GM18861 (cell line): ENCODE data around the gene CDK5RAP2.
"Not testable (repeated sequence)": the region's sequence is repeated elsewhere in the genome, so short reads cannot be mapped to it uniquely, and the experiment has no call there.

Experiments used
- ATAC-seq: cut with Tn5 transposase; IDR thresholded peaks from one replicate; pipeline ENCODE4 v1.9.1; 2021; ENCODE audit not compliant: unreplicated experiment

The CDK5RAP2 gene

GRCh38 chr9:120515996-120516395, 64.0 kb downstream of the CDK5RAP2 start:
- ATAC-seq, result not testable (repeated sequence)

- not testable (repeated sequence) for ATAC-seq
These were observed 64.5 kb downstream of the CDK5RAP2 start for GRCh38 chr9:120515481-120515880.

- ATAC-seq, result no peak
These were observed 65.6 kb downstream of the CDK5RAP2 start for GRCh38 chr9:120514405-120514804.

- ATAC-seq, result no peak
These were observed 66.1 kb downstream of the CDK5RAP2 start for GRCh38 chr9:120513825-120514396.

DNA sequence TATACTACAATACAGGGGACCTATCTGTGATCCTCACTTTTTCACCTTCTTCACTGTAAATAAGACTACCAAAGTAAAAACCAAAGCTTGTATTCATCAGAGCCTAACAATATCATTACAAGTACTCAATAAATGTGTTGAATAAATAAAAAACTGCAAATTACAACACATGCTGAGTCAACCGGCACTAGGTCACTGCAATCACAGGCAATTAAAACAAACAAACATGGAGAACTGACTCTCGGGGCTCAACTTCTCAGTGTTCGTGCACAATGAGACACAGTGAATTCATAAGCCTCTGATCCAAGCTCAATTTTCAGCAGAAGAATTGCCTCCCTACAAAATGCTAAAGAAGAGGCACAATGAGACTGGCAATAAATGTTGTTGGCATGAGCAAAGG, 69.2 kb downstream of the CDK5RAP2 start:
- ATAC-seq, result no peak

DNA sequence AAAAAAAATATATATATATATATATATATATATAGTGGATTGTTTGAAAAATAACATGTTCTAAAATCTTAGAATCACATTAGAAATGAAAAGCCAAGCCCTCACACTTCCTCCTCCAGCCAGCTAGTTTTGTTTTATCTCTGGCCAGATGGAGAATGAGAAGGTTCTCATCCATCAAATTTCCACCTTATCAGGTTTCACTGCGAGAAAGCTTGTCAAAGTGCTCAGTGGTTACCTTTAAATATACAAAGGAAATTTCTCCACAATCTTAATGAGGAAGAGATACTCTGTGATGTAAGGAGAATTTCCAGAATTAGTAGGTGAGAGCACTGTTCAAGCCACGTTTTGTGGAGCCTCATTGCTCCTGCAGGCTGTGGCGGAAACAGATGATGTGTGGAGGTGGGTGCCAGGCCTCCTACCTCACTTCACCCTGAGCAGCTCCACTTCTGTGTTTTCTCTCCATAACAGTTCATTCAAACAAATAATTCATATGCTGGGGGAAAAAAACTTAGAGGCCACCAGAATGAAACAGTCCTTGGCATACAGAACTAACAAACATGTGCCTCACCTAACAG, 71.9 kb downstream of the CDK5RAP2 start:
- ATAC-seq, result no peak

GRCh38 chr9:120505186-120505585, 74.8 kb downstream of the CDK5RAP2 start:
- ATAC-seq, result no peak

DNA sequence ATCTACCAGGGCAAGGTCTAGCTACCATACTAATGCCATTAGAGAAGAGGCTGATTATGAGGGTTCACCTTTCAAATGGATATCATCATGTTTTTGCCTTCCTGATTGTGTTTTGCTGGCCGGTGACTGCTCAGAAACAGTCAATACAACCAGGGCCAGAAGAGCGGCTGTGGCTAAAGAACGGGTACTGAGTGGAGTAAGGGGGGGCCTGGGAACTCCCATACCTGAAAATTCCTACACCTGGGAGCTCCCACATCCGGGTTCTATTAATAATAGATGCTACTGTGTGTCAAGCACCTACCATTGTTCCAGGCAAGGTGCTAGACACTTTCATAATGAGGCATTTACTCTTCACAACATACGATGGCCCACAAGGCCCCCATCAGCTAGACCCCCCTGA, 79.2 kb downstream of the CDK5RAP2 start:
- no peak for ATAC-seq

DNA sequence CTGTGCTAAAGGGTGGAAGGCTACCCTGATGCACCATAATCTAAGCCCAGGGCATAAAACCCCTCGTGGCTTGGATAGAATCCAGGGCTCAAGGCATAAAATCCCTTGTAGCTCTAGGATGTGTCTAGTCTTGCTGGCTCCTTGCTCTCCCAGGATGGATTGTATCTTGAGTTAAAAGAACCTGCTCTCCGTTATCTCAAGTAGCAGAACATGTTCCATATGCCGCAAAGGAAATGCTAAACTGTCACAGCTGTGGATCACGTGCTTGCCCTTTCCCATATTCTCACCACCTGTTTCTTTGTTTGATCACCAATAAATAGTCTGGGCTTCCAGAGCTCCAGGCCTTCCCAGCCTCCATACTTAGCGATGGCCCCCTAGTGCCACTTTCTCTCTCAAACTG, 82.1 kb downstream of the CDK5RAP2 start:
- ATAC-seq, result not testable (repeated sequence)

GRCh38 chr9:120496438-120496837, 83.5 kb downstream of the CDK5RAP2 start:
- ATAC-seq, result not testable (repeated sequence)

- peak; percentile 86 for ATAC-seq
These were observed 88.9 kb downstream of the CDK5RAP2 start for GRCh38 chr9:120490888-120491595.

DNA sequence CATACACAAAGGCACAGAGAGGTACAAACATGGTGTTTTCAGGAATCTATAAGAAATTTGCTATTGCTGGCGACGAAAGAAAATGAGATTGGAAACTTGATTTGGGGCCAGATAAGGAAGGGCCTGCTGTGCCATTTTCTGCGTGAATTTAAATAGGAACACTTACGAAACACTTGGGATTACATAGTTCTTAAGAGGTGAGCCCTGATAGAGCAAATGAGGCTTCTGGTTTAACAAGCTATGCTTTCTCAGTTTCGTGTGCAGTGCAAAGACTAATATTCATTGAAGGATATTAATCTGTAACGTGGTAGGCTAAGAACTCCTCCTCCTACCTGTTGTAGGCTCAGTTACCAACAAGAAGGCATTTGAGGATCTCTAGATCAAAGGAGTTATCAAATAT, 93.1 kb downstream of the CDK5RAP2 start:
- ATAC-seq, result no peak

DNA sequence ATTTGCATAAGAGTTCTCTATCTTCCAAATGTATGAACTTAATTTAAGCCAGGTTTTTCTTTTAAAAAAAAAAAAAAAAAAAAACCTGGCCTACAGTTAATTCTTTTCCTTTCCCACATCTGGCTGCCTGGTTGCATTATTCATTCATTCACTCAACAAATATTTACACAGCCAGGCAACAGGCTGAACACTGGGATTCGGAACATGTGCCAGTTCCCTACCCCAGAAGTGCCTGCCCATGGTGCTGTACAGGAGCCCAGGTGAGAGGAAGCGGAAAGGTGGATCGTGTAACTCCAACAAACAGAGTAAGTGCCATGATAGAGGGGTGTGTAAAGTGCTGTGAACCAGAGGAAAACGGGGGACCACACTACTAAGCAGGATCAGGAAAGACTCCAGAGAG, 93.6 kb downstream of the CDK5RAP2 start:
- no peak for ATAC-seq

DNA sequence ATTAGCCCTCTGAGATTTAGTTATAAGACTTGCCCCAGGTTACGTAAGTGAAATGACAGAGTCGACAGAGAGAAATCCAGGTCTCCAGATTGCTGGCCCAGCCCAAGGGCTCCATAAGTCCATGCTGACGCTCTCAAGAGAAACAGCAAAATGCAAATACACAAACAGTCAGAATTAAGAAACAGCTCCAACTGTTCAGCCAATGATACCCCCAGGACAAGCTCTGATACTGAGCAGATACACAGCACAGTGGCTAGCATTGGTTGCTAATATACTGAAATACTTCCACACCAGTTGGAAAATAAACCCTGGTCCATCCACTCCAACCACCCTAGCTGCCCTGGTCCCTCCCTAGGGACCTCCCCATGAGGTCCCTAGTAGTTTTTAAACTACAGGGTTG, 94.2 kb downstream of the CDK5RAP2 start:
- no peak for ATAC-seq

DNA sequence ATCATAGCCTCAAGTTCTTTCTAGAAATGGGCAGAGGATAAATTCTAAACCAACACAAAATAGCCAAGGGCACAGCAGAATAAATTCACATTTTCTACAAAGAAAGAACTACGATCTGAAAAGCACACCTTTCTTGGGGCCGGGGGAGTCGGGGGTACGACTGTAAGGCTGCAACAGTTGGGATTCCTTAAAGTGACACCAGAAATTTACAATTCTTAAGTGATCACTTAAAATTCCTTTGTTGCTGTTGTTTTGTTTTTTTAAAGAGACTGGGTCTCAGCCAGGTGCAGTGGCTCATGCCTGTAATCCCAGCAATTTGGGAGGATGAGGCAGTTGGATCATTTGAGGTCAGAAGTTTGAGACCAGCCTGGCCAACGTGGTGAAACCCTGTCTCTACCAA, 95.8 kb downstream of the CDK5RAP2 start:
- ATAC-seq, result no peak

DNA sequence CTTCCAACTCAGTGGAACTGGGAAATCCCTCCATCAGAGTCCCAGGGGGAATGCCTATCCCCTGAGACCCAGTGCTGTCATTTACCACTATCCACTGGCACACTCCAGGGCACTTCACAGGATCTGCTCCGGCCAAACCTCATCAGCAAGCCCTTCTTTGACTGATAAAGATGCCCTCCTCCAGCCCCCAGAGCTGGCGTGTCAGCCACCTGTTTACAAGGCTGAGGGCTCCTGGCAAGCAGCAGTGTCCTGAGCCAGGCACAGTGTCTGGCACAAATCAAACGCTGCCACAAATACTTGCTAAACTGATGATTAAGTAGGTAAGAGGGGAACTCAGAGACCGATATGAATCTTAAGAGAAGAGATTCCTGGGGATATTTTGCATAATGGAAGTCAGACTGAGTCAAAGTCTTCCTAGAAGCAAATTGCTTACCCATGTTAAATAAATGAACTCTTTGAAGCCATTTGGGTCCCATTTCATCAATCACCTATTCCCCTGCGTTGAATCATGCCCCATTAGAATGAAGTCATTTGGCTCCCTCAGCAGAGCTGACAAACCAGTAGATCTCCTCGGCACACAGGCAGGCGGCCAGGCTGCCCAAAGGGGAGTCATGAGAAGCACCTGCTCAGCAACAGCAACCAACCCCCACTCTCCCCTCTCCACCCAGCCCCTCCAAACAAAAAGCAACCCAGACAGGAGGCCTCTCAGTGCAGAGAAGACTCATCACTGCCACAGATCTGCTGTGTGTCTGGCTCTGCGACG, 97.4 kb downstream of the CDK5RAP2 start:
- no peak for ATAC-seq

- ATAC-seq, result no peak
These were observed 98.1 kb downstream of the CDK5RAP2 start for GRCh38 chr9:120481846-120482245.

DNA sequence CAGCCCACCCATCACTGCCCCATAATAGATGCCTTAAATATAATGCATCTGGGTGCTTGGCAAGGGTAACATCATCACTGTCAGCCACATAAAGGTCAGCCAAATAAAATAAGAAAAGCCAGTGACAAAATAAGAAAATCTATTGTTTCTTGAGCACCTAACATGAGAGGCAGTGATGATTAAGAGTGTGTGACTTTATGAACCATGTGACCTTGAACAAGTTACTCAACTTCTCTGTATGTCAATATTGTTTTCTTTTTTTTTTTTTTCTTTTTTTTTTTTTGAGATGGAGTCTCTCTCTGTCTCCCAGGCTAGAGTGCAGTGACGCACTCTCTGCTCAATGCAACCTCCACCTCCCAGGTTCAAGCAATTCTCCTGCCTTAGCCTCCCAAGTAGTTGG, 98.7 kb downstream of the CDK5RAP2 start:
- no peak for ATAC-seq

GRCh38 chr9:120480707-120481106, 99.3 kb downstream of the CDK5RAP2 start:
- ATAC-seq, result no peak

DNA sequence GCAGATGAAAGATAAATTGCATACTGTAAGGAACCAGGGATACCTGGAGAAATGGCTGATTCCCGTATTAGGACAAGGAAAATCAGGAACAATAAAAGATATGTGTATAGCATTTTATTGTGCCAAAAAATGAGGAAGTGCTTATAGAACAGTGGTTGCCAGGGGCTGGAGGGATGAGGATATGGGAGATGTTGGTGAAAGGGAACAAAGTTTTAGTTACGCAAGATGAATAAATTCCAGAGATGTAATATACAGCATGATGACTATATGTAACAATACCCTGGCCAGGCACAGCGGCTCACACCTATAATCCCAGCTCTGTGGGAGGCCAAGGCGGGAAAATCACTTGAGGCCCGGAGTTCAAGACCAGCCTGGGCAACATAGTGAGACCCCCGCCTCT, 101.8 kb downstream of the CDK5RAP2 start:
- ATAC-seq, result no peak

DNA sequence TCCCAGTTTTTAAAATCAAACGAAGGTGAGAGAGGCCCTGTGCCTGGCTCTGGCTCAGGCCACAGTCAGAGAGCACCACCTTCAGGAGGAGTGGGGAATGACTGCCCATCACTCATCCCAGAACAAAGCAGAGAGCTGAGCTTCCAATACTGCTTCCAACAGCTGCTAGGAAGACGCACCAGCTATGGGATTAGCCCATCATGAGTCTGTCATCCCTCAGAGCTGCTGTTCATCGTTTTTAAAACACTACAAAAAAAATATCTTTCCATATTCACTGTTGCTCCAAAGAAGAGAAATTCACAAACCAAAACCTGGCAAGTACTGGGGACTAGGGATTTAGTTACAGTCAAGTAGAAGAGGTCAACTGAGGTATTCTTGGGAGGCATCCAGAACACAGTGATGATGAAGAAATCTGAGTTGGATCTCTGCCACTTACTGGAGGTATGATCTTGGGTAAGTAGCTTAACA, 102.4 kb downstream of the CDK5RAP2 start:
- no peak for ATAC-seq

DNA sequence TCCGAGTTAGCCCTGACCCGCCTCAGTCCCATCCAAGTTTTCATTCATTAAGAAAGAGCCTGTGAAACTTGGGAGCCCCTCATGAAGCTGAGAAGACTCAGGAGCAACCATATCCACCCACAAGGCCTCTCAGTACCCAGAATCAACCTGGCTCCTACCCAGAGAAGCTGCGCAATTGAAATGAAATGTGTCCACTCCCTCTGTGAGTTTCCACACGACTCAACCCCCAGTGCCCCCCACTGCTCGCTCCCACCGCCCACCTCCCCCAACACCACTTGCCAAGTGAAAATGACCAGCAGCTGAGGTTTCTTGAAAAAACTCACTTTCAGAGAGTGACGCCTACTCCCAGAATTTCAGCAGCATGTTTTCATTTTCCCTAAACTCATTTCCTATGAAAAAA, 104.6 kb downstream of the CDK5RAP2 start:
- ATAC-seq, result no peak
